GM23248 (cell line): ENCODE results near the gene AFMID.

Experiments used
- EZH2 ChIP-seq: fragments of 200-600 bp; sonication (generic); IDR thresholded peaks from 2 replicates; pipeline ENCODE4 v1.6.1; 2018; ENCODE audit warnings: antibody characterized with exemption, mild to moderate bottlenecking; ENCODE audit not compliant: insufficient read depth, poor library complexity, severe bottlenecking
- EZH2phosphoT487 ChIP-seq: fragments of 200-600 bp; sonication (generic); IDR thresholded peaks from 2 replicates; pipeline ENCODE4 v1.6.1; 2018; ENCODE audit warnings: antibody characterized with exemption, moderate library complexity, mild to moderate bottlenecking, low read depth; ENCODE audit not compliant: insufficient read depth

GRCh38 chr17:78196716-78197115, 9.6 kb downstream of the AFMID start:
- no peak for TF ChIP-seq EZH2phosphoT487
- no peak for TF ChIP-seq EZH2
